Loucy (cell line): ENCODE measurements around the gene CUL9.

Experiments used
- H2AFZ ChIP-seq: fragments of 200-600 bp; sonication (generic); 2 replicates; pipeline ENCODE4 v1.6.0; 2016; ENCODE audit warnings: antibody characterized with exemption, mild to moderate bottlenecking, low read length, moderate library complexity
- H3F3A ChIP-seq: fragments of 200-600 bp; 2 replicates; pipeline ENCODE4 v1.6.0; 2016; ENCODE audit warnings: antibody characterized with exemption, low read depth, mild to moderate bottlenecking
- H3K27me3 ChIP-seq: fragments of 200-600 bp; sonication (generic); 2 replicates; pipeline ENCODE4 v1.6.1; 2014; ENCODE audit warnings: low read length, mild to moderate bottlenecking; ENCODE audit not compliant: insufficient read depth, poor library complexity, severe bottlenecking
- H3K36me3 ChIP-seq: fragments of 200-600 bp; sonication (generic); 2 replicates; pipeline ENCODE4 v1.6.1; 2016; ENCODE audit warnings: low read length; ENCODE audit not compliant: insufficient read depth
- H3K4me1 ChIP-seq: fragments of 200-600 bp; sonication (generic); 2 replicates; pipeline ENCODE4 v1.5.1; 2014; ENCODE audit warnings: low read length, mild to moderate bottlenecking; ENCODE audit not compliant: insufficient read depth, poor library complexity, severe bottlenecking
- H3K4me2 ChIP-seq: fragments of 200-600 bp; sonication (generic); 2 replicates; pipeline ENCODE4 v1.6.0; 2014; ENCODE audit warnings: antibody characterized with exemption, low read length, low read depth, mild to moderate bottlenecking; ENCODE audit not compliant: poor library complexity, severe bottlenecking
- H3K4me3 ChIP-seq: fragments of 200-600 bp; sonication (generic); 2 replicates; pipeline ENCODE4 v1.5.1; 2014; ENCODE audit warnings: low read length, mild to moderate bottlenecking, mixed read lengths; ENCODE audit not compliant: poor library complexity, severe bottlenecking
- H3K79me2 ChIP-seq: fragments of 200-600 bp; sonication (generic); 2 replicates; pipeline ENCODE4 v1.6.1; 2014; ENCODE audit warnings: low read length; ENCODE audit not compliant: insufficient read depth
- H3K9ac ChIP-seq: fragments of 200-600 bp; sonication (generic); 2 replicates; pipeline ENCODE4 v1.6.0; 2014; ENCODE audit warnings: mild to moderate bottlenecking, low read depth, low read length, moderate library complexity; ENCODE audit not compliant: poor library complexity, severe bottlenecking
- H3K9me2 ChIP-seq: fragments of 200-600 bp; sonication (generic); replicated peaks from 2 replicates; pipeline ENCODE4 v1.6.1; 2016; ENCODE audit warnings: low read depth, low read length, mixed read lengths
- H3K9me3 ChIP-seq: fragments of 200-600 bp; sonication (generic); 2 replicates; pipeline ENCODE4 v1.6.1; 2014; ENCODE audit warnings: mild to moderate bottlenecking, antibody characterized with exemption, low read length, low read depth; ENCODE audit not compliant: insufficient read depth
- H4K20me1 ChIP-seq: fragments of 200-600 bp; sonication (generic); 2 replicates; pipeline ENCODE4 v1.6.0; 2014; ENCODE audit warnings: antibody characterized with exemption, low read length, mild to moderate bottlenecking; ENCODE audit not compliant: insufficient read depth, poor library complexity, severe bottlenecking
- CTCF ChIP-seq: fragments of 200-600 bp; sonication (generic); conservative IDR thresholded peaks from 2 replicates; pipeline ENCODE4 v1.5.1; 2014; ENCODE audit warnings: mild to moderate bottlenecking, antibody characterized with exemption, low read length
- EZH2phosphoT487 ChIP-seq: fragments of 200-600 bp; IDR thresholded peaks from 2 replicates; pipeline ENCODE4 v1.6.1; 2018; ENCODE audit warnings: antibody characterized with exemption, mild to moderate bottlenecking, moderate library complexity, borderline replicate concordance

The CUL9 gene

GRCh38 chr6:43178951-43179830 lies 2.8 kb upstream of the CUL9 start:
- H3K9me3 ChIP-seq = no peaks in the 10 kb centered on the region
- no peak overlapping the region for H2AFZ ChIP-seq
- no peak overlapping the region for H3K4me2 ChIP-seq
- H3K4me1 ChIP-seq = peaks cover 39% of the 10 kb centered on the region
- TF ChIP-seq EZH2phosphoT487 = no peak
- no peak for TF ChIP-seq CTCF
- peaks cover 16% of the 10 kb centered on the region for H3F3A ChIP-seq
- H3K79me2 ChIP-seq = peaks cover 46% of the 10 kb centered on the region
- no peaks in the 10 kb centered on the region for H3K27me3 ChIP-seq
- H3K9ac ChIP-seq = no peak overlapping the region
- peaks cover 23% of the 10 kb centered on the region for H4K20me1 ChIP-seq
- no peaks in the 10 kb centered on the region for H3K9me2 ChIP-seq
- H3K36me3 ChIP-seq = peaks cover 42% of the 10 kb centered on the region; the same call in 1 of the 2 replicates
- H3K4me3 ChIP-seq = no peak overlapping the region

GRCh38 chr6:43180058-43180457 lies 1.9 kb upstream of the CUL9 start:
- H3K4me1 ChIP-seq = peaks cover 43% of the 10 kb centered on the region
- H3K79me2 ChIP-seq = peaks cover 47% of the 10 kb centered on the region
- peaks cover 16% of the 10 kb centered on the region for H3F3A ChIP-seq
- no peak overlapping the region for H2AFZ ChIP-seq
- H3K36me3 ChIP-seq = peaks cover 40% of the 10 kb centered on the region; the same call in 1 of the 2 replicates
- H3K27me3 ChIP-seq = no peaks in the 10 kb centered on the region
- no peaks in the 10 kb centered on the region for H3K9me3 ChIP-seq
- H3K4me2 ChIP-seq = no peak overlapping the region
- H3K9ac ChIP-seq = no peak overlapping the region
- no peaks in the 10 kb centered on the region for H3K9me2 ChIP-seq
- no peak for TF ChIP-seq EZH2phosphoT487
- no peak for TF ChIP-seq CTCF
- H3K4me3 ChIP-seq = no peak overlapping the region
- peaks cover 17% of the 10 kb centered on the region for H4K20me1 ChIP-seq

DNA sequence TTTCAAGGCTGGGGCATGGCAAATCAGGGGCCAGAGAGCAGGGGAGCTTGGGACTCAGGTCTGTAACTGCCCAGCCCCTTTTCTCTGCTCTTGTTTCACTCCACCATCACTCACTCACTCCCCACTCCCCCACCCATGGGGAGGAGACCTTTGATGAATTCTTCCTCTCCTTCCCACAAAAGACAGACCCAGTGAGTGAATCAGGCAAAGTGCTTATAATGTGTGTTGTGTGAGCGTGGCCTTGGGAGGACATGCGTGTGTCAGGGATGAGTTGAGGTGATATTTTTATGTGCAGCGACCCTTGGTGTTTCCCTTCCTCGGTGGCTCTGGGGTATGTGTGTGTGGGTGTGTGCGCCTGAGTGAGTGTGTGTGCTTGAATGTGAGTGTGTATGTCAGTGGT lies 1.0 kb upstream of the CUL9 start:
- no peaks in the 10 kb centered on the region for H3K9me2 ChIP-seq
- peak overlapping the region; percentile 100 for H3K4me3 ChIP-seq
- peak overlapping the region; percentile 96 for H3K4me2 ChIP-seq
- peaks cover 8% of the 10 kb centered on the region for H4K20me1 ChIP-seq
- H3K27me3 ChIP-seq = no peaks in the 10 kb centered on the region
- TF ChIP-seq EZH2phosphoT487 (no peak), CTCF (no peak)
- H3K36me3 ChIP-seq = peaks cover 31% of the 10 kb centered on the region; the same call in 1 of the 2 replicates
- H3K4me1 ChIP-seq = peaks cover 42% of the 10 kb centered on the region
- H3K79me2 ChIP-seq = peaks cover 42% of the 10 kb centered on the region
- H2AFZ ChIP-seq = no peak overlapping the region
- peak overlapping the region; percentile 97 for H3K9ac ChIP-seq
- H3F3A ChIP-seq = peaks cover 16% of the 10 kb centered on the region
- no peaks in the 10 kb centered on the region for H3K9me3 ChIP-seq
